ENCODE measurements around the gene PPA1.
"Not testable (repeated sequence)": the region's sequence is repeated elsewhere in the genome, so short reads cannot be mapped to it uniquely, and the experiment has no call there.

The PPA1 gene

GRCh38 chr10:70254778-70255328 is 21.6 kb upstream of the PPA1 start:
- no peak for DNase-seq (ENCODE audit: low read depth)

GRCh38 chr10:70253878-70254765 is 20.9 kb upstream of the PPA1 start:
- no peak for DNase-seq (ENCODE audit: low read depth)

GRCh38 chr10:70250961-70251680 is 17.9 kb upstream of the PPA1 start:
- no peak for DNase-seq (ENCODE audit: low read depth)

- DNase-seq (ENCODE audit: low read depth) = no peak
Measured at GRCh38 chr10:70247360-70247759, 14.1 kb upstream of the PPA1 start.

DNA sequence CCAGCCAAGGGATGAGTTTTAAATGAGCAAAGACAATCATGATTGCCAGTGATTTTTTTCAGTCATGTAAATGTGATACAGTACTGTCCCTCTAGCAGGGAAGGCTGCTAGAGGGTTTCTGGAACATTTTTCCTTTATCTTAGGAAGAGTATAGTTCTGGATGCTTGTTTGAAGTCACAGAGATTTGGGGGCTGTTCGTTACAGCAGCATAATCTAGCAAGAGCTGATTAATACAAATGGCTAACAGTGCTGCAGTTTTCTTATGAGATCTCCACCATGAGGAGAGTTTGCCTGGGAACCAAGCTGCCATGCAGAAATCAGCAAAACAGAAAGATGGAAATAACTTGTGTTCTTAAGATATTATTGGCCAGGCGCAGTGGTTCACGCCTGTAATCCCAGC is 7.9 kb upstream of the PPA1 start:
- no peak for DNase-seq (ENCODE audit: low read depth)

DNA sequence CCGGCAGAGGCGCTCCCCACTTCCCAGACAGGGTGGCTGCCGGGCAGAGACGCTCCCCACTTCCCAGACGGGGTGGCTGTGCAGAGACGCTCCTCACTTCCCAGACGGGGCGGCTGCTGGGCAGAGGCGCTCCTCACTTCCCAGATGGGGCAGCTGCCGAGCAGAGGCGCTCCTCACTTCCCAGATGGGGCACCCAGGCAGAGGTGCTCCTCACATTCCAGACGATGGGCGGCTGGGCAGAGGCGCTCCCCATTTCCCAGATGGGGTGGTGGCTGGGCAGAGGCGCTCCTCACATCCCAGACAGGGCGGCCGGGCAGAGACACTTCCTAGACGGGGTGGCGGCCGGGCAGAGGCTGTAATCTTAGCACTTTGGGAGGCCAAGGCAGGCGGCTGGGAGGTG is 6.8 kb upstream of the PPA1 start:
- not testable (repeated sequence) for DNase-seq (ENCODE audit: low read depth)

DNA sequence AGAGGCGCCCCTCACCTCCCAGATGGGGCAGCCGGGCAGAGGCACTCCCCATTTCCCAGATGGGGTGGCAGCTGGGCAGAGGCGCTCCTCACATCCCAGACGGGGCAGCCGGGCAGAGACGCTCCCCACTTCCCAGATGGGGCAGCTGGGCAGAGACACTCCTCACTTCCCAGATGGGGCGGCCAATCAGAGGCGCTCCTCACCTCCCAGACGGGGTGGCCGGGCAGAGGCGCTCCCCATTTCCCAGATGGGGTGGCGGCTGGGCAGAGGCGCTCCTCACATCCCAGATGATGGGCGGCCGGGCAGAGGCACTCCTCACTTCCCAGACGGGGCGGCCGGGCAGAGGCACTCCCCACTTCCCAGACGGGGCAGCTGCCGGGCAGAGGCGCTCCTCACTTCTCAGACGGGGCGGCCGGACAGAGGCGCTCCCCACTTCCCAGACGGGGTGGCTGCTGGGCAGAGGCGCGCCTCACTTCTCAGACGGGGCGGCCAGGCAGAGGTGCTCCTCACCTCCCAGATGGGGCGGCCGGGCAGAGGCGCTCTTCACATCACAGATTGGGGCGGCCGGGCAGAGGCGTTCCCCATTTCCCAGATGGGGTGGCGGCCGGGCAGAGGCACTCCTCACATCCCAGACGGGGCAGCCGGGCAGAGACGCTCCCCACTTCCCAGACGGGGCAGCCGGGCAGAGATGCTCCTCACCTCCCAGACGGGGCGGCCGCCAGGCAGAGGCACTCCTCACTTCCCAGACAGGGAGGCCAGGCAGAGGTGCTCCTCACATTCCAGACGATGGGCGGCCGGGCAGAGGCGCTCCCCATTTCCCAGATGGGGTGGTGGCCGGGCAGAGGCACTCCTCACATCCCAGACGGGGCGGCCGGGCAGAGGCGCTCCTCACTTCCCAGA is 6.1 kb upstream of the PPA1 start:
- not testable (repeated sequence) for DNase-seq (ENCODE audit: low read depth)

DNA sequence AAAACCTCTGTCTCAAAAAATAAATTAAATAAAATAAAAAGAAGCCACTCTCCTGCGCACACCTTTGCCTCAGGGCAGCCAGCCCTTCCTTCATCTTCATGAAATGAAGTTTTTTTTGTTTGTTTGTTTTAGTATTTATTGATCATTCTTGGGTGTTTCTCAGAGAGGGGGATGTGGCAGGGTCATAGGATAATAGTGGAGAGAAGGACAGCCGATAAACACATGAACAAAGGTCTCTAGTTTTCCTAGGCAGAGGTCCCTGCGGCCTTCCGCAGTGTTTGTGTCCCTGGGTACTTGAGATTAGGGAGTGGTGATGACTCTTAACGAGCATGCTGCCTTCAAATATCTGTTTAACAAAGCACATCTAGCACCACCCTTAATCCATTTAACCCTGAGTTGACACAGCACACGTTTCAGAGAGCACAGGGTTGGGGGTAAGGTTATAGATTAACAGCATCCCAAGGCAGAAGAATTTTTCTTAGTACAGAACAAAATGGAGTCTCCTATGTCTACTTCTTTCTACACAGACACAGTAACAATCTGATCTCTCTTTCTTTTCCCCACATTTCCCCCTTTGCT is 4.8 kb upstream of the PPA1 start:
- DNase-seq (ENCODE audit: low read depth) = not testable (repeated sequence)

DNA sequence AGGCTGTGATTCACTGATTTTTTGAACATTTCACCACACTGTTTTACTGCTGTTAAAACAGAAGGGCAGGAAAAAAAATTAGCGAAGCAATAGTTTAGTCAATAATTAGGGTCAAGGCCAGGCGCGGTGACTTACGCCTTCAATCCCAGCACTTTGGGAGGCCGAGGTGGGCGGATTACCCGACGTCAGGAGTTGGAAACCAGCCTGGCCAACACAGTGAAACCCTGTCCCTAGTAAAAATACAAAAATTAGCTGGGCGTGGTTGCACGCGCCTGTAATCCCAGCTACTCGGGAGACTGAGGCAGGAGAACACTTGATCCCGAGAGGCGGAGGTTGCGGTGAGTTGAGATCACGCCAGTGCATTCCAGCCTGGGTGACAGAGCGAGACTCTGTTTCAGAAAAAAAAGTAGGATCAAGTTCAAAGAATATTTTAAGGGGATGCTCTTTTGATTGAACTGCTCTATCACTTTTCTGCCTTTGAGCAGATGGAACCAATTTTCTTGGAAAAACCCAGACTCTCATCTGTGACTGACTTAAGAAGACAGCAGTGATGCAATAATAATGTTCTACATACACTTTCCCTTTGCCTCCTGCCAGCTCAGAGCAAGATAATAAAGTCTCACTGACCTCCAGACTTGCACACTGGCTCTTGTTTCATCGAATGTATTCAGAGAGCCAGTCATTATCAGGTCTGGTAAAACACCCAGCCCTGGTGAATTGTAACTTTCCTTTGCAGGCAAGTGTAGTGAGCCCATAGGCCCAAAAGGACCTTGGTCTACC is 1.6 kb upstream of the PPA1 start:
- no peak for DNase-seq (ENCODE audit: low read depth)

DNA sequence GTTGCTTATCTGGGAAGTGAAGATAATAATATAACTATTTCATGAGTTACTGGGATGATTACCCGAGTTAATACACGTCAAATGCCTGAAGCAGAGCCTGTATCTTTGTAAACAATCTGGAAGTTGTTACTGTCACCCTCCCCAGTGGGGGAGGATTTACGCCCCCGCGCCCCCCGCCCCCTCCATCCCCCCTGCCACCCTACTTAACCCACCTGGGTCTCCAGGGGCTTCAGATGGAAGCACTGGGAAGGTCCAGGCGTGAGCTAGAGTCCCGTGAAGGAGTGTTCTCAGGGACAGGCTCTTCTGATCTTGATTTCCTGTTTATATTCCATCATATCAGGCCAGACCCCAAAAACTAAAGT is 691 bp upstream of the PPA1 start:
- DNase-seq (ENCODE audit: low read depth) = no peak

DNA sequence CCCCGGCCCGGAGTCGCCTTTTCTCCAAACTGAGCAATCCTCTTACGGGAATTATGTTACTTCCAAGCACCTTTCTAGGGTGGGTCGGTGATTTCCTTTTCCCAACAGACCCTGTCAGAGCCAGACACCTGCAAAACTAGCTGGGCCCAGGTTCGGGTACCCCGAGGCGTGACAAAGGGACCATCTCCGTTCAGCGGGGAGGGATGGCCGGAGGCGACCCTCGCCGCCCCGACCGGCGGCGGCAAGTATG is 445 bp downstream of the PPA1 start:
- no peak for DNase-seq (ENCODE audit: low read depth)

- DNase-seq (ENCODE audit: low read depth) = peak; percentile 23
Measured at GRCh38 chr10:70232155-70232858, 922 bp downstream of the PPA1 start.

DNA sequence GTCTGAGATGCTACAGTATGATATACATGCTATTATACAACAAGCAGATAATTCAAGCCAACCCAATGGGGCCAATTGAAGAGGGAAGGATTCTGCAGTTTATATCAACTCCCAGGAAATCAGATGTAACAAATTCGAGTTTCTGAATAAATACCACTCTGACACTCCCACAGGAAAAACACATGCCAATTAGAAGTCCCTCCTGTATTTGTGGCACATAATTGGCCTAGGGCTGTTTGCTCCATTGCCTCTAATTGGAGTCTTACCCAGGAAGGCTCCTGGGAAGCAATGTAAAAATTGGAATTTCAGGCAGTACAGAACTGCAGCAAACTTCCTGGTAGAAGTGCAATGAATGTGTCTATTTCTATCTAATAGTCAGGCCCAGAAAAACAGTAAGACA is 4.7 kb downstream of the PPA1 start:
- no peak for DNase-seq (ENCODE audit: low read depth)

GRCh38 chr10:70227548-70228320 is 5.5 kb downstream of the PPA1 start:
- no peak for DNase-seq (ENCODE audit: low read depth)

- no peak for DNase-seq (ENCODE audit: low read depth)
Measured at GRCh38 chr10:70223728-70224127, 9.5 kb downstream of the PPA1 start.

DNA sequence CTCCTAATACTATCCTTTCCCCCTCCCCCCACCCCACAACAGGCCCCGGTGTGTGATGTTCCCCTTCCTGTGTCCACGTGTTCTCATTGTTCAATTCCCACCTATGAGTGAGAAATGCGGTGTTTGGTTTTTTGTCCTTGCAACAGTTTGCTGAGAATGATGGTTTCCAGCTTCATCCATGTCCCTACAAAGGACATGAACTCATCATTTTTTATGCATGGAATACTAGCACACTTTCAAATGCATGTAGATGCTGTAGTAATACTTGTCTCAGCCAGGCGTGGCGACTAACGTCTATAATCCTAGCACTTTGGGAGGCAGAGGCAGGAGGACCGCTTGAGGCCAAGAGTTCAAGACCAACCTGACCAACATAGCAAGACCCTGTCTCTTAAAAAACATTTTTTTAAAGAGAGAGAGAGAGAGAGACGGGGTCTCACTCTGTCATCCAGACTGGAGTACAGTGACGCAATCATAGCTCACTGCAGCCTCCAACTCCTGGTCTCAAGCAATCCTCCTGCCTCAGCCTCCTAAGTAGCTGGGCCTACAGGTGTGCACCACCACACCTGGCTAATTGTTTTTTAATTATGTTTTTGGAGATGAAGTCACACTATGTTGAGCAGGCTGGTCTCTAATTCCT is 10.3 kb downstream of the PPA1 start:
- DNase-seq (ENCODE audit: low read depth) = not testable (repeated sequence)

- DNase-seq (ENCODE audit: low read depth) = no peak
Measured at GRCh38 chr10:70222340-70222794, 10.9 kb downstream of the PPA1 start.

- DNase-seq (ENCODE audit: low read depth) = no peak
Measured at GRCh38 chr10:70221030-70221429, 12.2 kb downstream of the PPA1 start.

- no peak for DNase-seq (ENCODE audit: low read depth)
Measured at GRCh38 chr10:70212879-70213278, 20.4 kb downstream of the PPA1 start.
